Ovary (tissue), 3 donors: Measurements from ENCODE around the gene C2orf92.

Experiments used
- EP300 ChIP-seq: sonication (generic); formaldehyde crosslinking; IDR thresholded peaks from one replicate; pipeline ENCODE4 v1.6.1; 2017; ENCODE audit warnings: antibody characterized with exemption
- POLR2A ChIP-seq: fragments of 450-650 bp; IDR thresholded peaks from one replicate; pipeline ENCODE4 v1.6.1; 2017; ENCODE audit warnings: antibody characterized with exemption, mild to moderate bottlenecking, moderate library complexity
- TF ChIP-seq, protein P1 (sequence below), 3 donors: fragments of 450-650 bp in 2 of 3; fragments of 200-600 bp in 1 of 3; IDR thresholded peaks; one replicate each; pipeline versions ENCODE4 v1.5.1 to v1.8.0; 2016 to 2022; ENCODE audit warnings: antibody characterized with exemption in 3 of 3, mild to moderate bottlenecking in 1 of 3
- donor health status: DM: no; HTN: no; CAD: no.

DNA sequence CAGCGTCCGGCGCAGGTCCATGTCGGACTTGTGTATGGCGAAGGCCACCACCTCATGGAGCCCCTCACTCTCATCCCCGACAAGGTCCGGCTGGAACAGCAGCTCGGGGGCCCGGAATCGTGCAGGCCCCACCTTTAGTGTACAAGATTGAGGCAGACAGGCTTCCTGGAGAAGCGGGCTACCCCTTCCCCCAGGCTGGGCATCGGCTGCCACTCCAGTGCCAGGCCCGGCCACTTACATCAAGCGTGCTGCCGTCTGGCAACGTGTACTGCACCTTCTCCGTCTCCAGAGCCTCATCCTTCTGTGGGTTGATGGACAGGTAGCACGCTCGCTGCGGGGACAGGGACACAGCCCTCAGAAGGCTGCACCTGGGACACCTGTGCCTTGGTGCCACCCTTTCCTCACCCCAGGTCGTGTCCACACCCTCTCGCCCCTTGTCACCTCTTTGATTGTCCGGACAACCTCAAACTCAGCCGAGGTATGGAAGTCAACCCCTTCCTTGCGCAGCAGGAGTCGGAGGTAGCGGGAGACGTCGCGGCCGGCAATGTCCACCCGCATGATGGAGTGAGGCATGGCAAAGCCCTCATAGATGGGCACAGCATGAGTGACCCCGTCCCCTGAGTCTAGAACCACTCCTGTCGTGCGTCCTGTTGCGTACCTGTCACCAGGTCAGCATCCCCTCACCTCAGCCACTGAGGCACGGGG, 11.4 kb upstream of the C2orf92 start:
- TF ChIP-seq, protein P1, sequence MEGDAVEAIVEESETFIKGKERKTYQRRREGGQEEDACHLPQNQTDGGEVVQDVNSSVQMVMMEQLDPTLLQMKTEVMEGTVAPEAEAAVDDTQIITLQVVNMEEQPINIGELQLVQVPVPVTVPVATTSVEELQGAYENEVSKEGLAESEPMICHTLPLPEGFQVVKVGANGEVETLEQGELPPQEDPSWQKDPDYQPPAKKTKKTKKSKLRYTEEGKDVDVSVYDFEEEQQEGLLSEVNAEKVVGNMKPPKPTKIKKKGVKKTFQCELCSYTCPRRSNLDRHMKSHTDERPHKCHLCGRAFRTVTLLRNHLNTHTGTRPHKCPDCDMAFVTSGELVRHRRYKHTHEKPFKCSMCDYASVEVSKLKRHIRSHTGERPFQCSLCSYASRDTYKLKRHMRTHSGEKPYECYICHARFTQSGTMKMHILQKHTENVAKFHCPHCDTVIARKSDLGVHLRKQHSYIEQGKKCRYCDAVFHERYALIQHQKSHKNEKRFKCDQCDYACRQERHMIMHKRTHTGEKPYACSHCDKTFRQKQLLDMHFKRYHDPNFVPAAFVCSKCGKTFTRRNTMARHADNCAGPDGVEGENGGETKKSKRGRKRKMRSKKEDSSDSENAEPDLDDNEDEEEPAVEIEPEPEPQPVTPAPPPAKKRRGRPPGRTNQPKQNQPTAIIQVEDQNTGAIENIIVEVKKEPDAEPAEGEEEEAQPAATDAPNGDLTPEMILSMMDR (IDR thresholded peaks at IDR 0.05) = no peak
- TF ChIP-seq EP300 = no peak
- no peak for TF ChIP-seq POLR2A
